Calu3 (cell line): ENCODE data around the gene CREBBP. TPM values are rescaled to one million over a fixed set of nuclear protein-coding genes. Genes with fewer than 3 reads are reported as not detected.

Source experiments
- BruUV-seq: library from RNA; stranded (reverse); fragments of 400-500 nt; replicated peaks from 2 replicates; lab custom pipeline; 2021; lab: Mats Ljungman, UMichigan
- CTCF ChIA-PET: fragments of 300-600 bp; sonication (Branson Sonifier 250); formaldehyde crosslinking; loops from one replicate; lab custom pipeline; 2022; ENCODE audit warnings: antibody characterized with exemption; lab: Charles Lee
- DNase-seq: peaks from one replicate; pipeline ENCODE4 v3.0.0; 2022
- H3K27ac Mint-ChIP-seq: one replicate; pipeline ENCODE4 v1.8.0; 2022; ENCODE audit warnings: mixed read lengths; ENCODE audit not compliant: unreplicated experiment
- H3K27me3 Mint-ChIP-seq: one replicate; pipeline ENCODE4 v1.8.0; 2022; ENCODE audit warnings: mixed read lengths; ENCODE audit not compliant: unreplicated experiment
- H3K36me3 Mint-ChIP-seq: one replicate; pipeline ENCODE4 v1.8.0; 2022; ENCODE audit warnings: mild to moderate bottlenecking, moderate library complexity, mixed read lengths; ENCODE audit not compliant: insufficient read depth, unreplicated experiment
- H3K4me1 Mint-ChIP-seq: one replicate; pipeline ENCODE4 v1.8.0; 2022; ENCODE audit warnings: mild to moderate bottlenecking, low read depth, mixed read lengths; ENCODE audit not compliant: unreplicated experiment
- H3K4me3 Mint-ChIP-seq: one replicate; pipeline ENCODE4 v1.8.0; 2022; ENCODE audit warnings: mild to moderate bottlenecking, low read depth, moderate library complexity, mixed read lengths; ENCODE audit not compliant: unreplicated experiment
- H3K9me3 Mint-ChIP-seq: one replicate; pipeline ENCODE4 v1.8.0; 2022; ENCODE audit warnings: low read depth, mixed read lengths; ENCODE audit not compliant: unreplicated experiment
- intact Hi-C: fragments of 100-400 bp; cut with micrococcal nuclease; formaldehyde crosslinking; loops from one replicate; pipeline ENCODE4 v1.10.0; 2022; ENCODE audit not compliant: unreplicated experiment
- total RNA-seq: library from RNA; stranded (reverse); gene quantifications from 2 replicates; pipeline ENCODE4 v1.2.3, GENCODE V29; 2022
- TF ChIP-seq, protein P1 (sequence below): fragments of 200-600 bp; IDR thresholded peaks from one replicate; pipeline ENCODE4 v1.8.0; 2022; ENCODE audit warnings: antibody characterized with exemption; ENCODE audit not compliant: unreplicated experiment

The CREBBP gene
- total RNA-seq, 1 experiment from 2014 or later: 91.0 TPM

DNA sequence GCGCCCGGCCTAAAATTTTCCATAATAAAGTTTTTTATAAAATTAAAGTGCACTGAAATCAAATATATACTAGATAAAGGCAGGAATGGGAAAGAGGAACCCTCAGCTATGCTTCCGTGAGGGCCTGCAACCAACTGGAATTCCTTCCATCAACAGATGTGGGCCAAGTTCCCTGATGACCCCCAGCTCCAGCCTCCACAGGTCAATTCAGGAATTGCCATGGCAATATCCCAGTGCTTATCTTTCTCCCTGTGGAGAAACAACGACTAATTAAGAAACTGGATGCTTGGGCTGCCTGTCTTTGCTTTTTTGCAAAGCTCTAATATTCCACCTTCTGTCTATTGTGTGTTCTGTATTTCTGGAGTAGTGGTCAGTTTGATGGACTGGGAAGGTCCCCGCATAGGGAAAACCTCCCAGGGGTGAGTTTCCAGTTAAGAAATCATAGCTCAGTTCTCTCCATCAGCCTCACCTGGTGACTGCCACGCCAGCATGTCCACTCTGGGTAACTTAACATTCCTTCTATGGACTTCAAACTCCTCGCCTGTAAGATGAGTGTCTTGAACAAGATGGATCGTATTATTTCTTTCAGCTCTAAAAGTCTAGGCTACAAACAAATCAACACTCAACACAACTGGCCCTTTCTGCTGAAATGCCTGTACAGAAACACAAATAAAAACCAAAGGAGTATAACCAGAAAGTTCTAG lies 67.9 kb downstream of the CREBBP start:
- Mint-ChIP-seq H3K4me3 (no peak overlapping the region), H3K9me3 (no peaks in the 10 kb centered on the region), H3K4me1 (peaks cover 5% of the 10 kb centered on the region), H3K36me3 (peaks cover 8% of the 10 kb centered on the region), H3K27ac (no peak overlapping the region), H3K27me3 (no peaks in the 10 kb centered on the region)
- DNase-seq: no peak
- CTCF ChIA-PET: no interaction called here
- intact Hi-C loops: no loop called here
- BruUV-seq: no TSS peak
- TF ChIP-seq, protein P1, sequence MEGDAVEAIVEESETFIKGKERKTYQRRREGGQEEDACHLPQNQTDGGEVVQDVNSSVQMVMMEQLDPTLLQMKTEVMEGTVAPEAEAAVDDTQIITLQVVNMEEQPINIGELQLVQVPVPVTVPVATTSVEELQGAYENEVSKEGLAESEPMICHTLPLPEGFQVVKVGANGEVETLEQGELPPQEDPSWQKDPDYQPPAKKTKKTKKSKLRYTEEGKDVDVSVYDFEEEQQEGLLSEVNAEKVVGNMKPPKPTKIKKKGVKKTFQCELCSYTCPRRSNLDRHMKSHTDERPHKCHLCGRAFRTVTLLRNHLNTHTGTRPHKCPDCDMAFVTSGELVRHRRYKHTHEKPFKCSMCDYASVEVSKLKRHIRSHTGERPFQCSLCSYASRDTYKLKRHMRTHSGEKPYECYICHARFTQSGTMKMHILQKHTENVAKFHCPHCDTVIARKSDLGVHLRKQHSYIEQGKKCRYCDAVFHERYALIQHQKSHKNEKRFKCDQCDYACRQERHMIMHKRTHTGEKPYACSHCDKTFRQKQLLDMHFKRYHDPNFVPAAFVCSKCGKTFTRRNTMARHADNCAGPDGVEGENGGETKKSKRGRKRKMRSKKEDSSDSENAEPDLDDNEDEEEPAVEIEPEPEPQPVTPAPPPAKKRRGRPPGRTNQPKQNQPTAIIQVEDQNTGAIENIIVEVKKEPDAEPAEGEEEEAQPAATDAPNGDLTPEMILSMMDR: no peak

DNA sequence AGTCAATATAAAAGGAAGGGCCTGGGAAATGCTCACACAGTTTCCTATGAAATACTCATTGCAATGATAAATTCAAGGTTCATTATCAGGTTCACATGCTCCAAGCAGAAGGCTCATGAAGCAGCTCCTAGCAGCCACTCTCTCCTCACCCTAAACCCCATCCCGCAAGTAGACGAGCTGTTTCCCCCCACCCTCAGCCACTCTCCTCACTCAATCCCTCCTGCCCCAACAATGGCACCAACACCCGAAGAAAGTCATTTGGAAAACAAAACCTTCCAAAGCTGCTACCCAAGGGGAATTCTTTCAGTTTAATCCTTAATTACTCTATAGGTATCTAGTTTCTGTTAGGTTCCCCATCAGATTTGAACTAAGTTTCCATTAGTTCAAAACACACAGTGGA lies 69.7 kb downstream of the CREBBP start:
- Mint-ChIP-seq H3K9me3 (no peaks in the 10 kb centered on the region), H3K27ac (no peak overlapping the region), H3K36me3 (peaks cover 17% of the 10 kb centered on the region), H3K4me1 (peaks cover 5% of the 10 kb centered on the region), H3K27me3 (no peaks in the 10 kb centered on the region), H3K4me3 (no peak overlapping the region)
- intact Hi-C loops: no loop called here
- TF ChIP-seq, protein P1: no peak
- BruUV-seq: no TSS peak
- no peak for DNase-seq
- CTCF ChIA-PET: no interaction called here

DNA sequence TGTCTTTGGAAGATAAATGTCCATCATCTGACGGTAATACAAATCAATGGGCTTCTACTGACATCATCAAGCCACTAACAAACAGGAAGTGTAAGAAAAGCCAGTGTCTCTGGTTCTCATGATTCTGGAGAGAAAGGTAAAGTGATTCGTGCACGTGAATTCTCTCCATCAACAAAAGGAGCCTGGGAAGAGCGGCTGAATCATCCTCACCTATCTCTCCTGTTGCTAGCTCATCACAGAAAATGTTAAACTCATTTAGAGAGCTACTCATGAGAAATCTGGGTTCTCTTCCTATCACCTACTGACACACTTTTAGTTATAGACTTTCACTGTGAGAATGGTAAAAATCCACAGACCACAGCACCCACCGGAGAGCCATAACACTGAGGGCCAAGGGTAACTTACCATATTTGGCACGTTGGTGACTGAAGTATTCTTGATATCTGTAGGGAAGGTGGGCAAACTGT lies 70.3 kb downstream of the CREBBP start:
- intact Hi-C loops: no loop called here
- Mint-ChIP-seq H3K4me3 (no peak overlapping the region), H3K4me1 (peaks cover 5% of the 10 kb centered on the region), H3K27ac (no peak overlapping the region), H3K36me3 (peaks cover 17% of the 10 kb centered on the region), H3K9me3 (no peaks in the 10 kb centered on the region), H3K27me3 (no peaks in the 10 kb centered on the region)
- BruUV-seq: no TSS peak
- TF ChIP-seq, protein P1: no peak
- CTCF ChIA-PET: no interaction called here
- DNase-seq: no peak

DNA sequence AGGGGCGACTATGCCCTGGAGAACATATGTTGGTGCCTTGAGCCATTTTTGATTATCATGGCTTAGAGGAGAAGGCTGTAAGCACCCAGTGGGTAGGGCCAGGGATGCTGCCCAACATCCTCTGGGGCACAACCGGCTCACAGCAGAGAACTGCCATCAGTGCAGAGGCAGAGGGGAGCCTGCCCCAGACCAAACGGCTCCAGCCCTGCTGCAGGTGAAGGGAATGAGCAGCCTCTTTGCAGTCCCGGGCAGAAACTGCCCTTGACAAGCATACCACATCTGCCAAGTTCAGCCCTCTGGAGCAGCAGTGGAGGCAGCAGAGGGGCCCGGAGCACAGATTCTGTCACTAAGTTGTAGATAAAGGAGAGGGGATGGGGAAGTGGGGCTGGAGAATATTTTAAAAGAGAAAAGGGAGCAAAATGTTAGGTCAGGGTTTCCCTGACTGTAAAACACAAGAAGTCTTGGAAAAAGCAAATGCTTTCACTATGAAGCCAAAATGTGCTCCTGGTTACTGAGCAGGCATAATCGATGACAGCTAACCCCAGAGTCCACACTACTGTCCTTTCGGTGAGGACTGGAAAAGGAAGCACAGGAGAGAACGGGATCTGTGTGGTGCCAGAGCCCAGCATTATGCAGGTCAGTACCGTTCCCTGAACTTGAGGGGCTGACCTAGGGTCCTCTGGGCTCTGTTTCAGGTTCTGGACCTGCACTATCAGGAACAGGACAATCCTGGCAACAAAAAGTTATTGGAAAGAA lies 72.0 kb downstream of the CREBBP start:
- H3K9me3 Mint-ChIP-seq: no peaks in the 10 kb centered on the region
- CTCF ChIA-PET: no interaction called here

More for the DNA sequence above, 72.0 kb downstream of the CREBBP start:
- DNase-seq: no peak
- intact Hi-C loops: no loop called here
- Mint-ChIP-seq H3K27me3 (no peaks in the 10 kb centered on the region), H3K36me3 (peaks cover 24% of the 10 kb centered on the region), H3K4me1 (peaks cover under 1% of the 10 kb centered on the region), H3K4me3 (no peak overlapping the region), H3K27ac (no peak overlapping the region)
- TF ChIP-seq, protein P1: no peak
- no TSS peak for BruUV-seq
